HCT116 (cell line): ENCODE data around the gene ARHGAP18. TPM values are rescaled to one million over a fixed set of nuclear protein-coding genes. Genes with fewer than 3 reads are reported as not detected.

Experiments used
- ATAC-seq: fragments of 200-7000 bp; cut with Tn5 transposase; 2 replicates; pipeline ENCODE4 v1.9.1; 2020; ENCODE audit warnings: mild to moderate bottlenecking, moderate library complexity
- BruUV-seq: library from RNA; stranded (reverse); fragments of 400-500 nt; replicated peaks from 2 replicates; lab custom pipeline; 2021; lab: Mats Ljungman, UMichigan
- CTCF ChIA-PET: fragments of 300-600 bp; sonication (Branson Sonifier 250); formaldehyde crosslinking; loops from one replicate; lab custom pipeline; 2021; ENCODE audit warnings: antibody characterized with exemption; lab: Charles Lee
- POLR2A ChIA-PET: fragments of 300-600, 350-600 bp; sonication (Branson Sonifier 250); formaldehyde crosslinking; loops from one replicate; lab custom pipeline; 2021; ENCODE audit warnings: antibody characterized with exemption; lab: Charles Lee
- RAD21 ChIA-PET, 2 experiments: fragments of 300-600 bp; sonication (Branson Sonifier 250); formaldehyde crosslinking; loops; one replicate each; lab custom pipeline; 2023; ENCODE audit warnings: low total read pairs in 2 of 2; ENCODE audit not compliant: uncharacterized antibody in 2 of 2, unreplicated experiment in 2 of 2, low non-redundant PET in 1 of 2; lab: Charles Lee
- DNase-seq: peaks from one replicate; pipeline ENCODE4 v3.0.0-alpha.2; 2010; ENCODE audit warnings: low read depth, low spot score
- H2AFZ ChIP-seq: fragments of 200-600 bp; shearing (Covaris generic), sonication (generic); 2 replicates; pipeline ENCODE4 v1.6.1; 2017; ENCODE audit warnings: low read depth, mixed run types, mixed read lengths, antibody characterized with exemption, low read length; ENCODE audit not compliant: poor library complexity, severe bottlenecking
- H3K27ac ChIP-seq: 2 replicates; pipeline ENCODE4 v1.5.1; 2012; ENCODE audit warnings: low read depth, low read length
- H3K27me3 ChIP-seq: fragments of 200-600 bp; sonication (generic); 2 replicates; pipeline ENCODE4 v1.6.1; 2016; ENCODE audit warnings: mixed run types, low read length, mixed read lengths; ENCODE audit not compliant: insufficient read depth
- H3K36me3 ChIP-seq, 2 experiments: fragments of 200-500 bp in 1 of 2; fragments of 200-600 bp in 1 of 2; sonication (Bioruptor generic) in 1 of 2; sonication (generic) in 1 of 2; 2 replicates each; pipeline versions ENCODE4 v1.5.1 to v1.6.1; 2014 to 2016; ENCODE audit warnings: low read length in 2 of 2, inconsistent platforms in 1 of 2, mixed read lengths in 1 of 2, mixed run types in 1 of 2; ENCODE audit not compliant: insufficient read depth in 2 of 2, control insufficient read depth in 1 of 2
- H3K4me1 ChIP-seq, 2 experiments: fragments of 200-600 bp in 1 of 2; sonication (generic) in 1 of 2; 2 replicates each; pipeline versions ENCODE4 v1.5.1 to v1.6.1; 2012 to 2017; ENCODE audit warnings: low read length in 2 of 2, inconsistent platforms in 1 of 2, mild to moderate bottlenecking in 1 of 2, mixed read lengths in 1 of 2, mixed run types in 1 of 2, moderate library complexity in 1 of 2; ENCODE audit not compliant: insufficient read depth in 2 of 2, control insufficient read depth in 1 of 2
- H3K4me2 ChIP-seq: fragments of 200-600 bp; sonication (generic); 2 replicates; pipeline ENCODE4 v1.6.1; 2017; ENCODE audit warnings: mixed run types, low read length, mixed read lengths
- H3K4me3 ChIP-seq, 2 experiments: fragments of 200-600 bp in 1 of 2; sonication (generic) in 1 of 2; replicated peaks in 1 of 2; 2 replicates each; pipeline ENCODE4 v1.5.1; 2011 to 2016; ENCODE audit warnings: low read length in 2 of 2, control low read depth in 1 of 2, low read depth in 1 of 2, mild to moderate bottlenecking in 1 of 2, mixed read lengths in 1 of 2, mixed run types in 1 of 2
- H3K79me2 ChIP-seq: fragments of 200-600 bp; sonication (generic); 2 replicates; pipeline ENCODE4 v1.6.1; 2017; ENCODE audit warnings: mild to moderate bottlenecking, mixed run types, low read length, moderate library complexity, mixed read lengths; ENCODE audit not compliant: insufficient read depth
- H3K9ac ChIP-seq: fragments of 200-600 bp; sonication (generic); 2 replicates; pipeline ENCODE4 v1.6.1; 2016; ENCODE audit warnings: low read length, mixed read lengths
- H3K9me2 ChIP-seq: fragments of 200-600 bp; sonication (generic), shearing (Covaris generic); 2 replicates; pipeline ENCODE4 v1.6.1; 2017; ENCODE audit warnings: mixed run types, mild to moderate bottlenecking, moderate library complexity; ENCODE audit not compliant: insufficient read depth
- H3K9me3 ChIP-seq, 2 experiments: fragments of 200-500 bp in 1 of 2; fragments of 200-600 bp in 1 of 2; sonication (Bioruptor generic) in 1 of 2; sonication (generic) in 1 of 2; 2 replicates each; pipeline ENCODE4 v1.6.1; 2014 to 2017; ENCODE audit warnings: low read length in 2 of 2, mixed read lengths in 2 of 2, inconsistent platforms in 1 of 2, low read depth in 1 of 2, mild to moderate bottlenecking in 1 of 2, mixed run types in 1 of 2, moderate library complexity in 1 of 2; ENCODE audit not compliant: control insufficient read depth in 1 of 2, insufficient read depth in 1 of 2
- H4K20me1 ChIP-seq: fragments of 200-600 bp; sonication (generic), shearing (Covaris generic); 2 replicates; pipeline ENCODE4 v1.6.1; 2017; ENCODE audit warnings: mixed run types, mild to moderate bottlenecking, moderate library complexity; ENCODE audit not compliant: insufficient read depth
- CEBPB ChIP-seq: IDR thresholded peaks from 2 replicates; pipeline ENCODE4 v1.6.1; 2012; ENCODE audit warnings: low read depth
- CTCF ChIP-seq, 3 experiments: fragments of 200-600 bp in 1 of 3; sonication (generic) in 1 of 3; IDR thresholded peaks in 2 of 3; conservative IDR thresholded peaks in 1 of 3; 2 replicates each; pipeline ENCODE4 v1.5.1; 2012 to 2017; ENCODE audit warnings: low read depth in 2 of 3, low read length in 2 of 3, antibody characterized with exemption in 1 of 3, borderline replicate concordance in 1 of 3, control low read depth in 1 of 3, mild to moderate bottlenecking in 1 of 3, mixed read lengths in 1 of 3, mixed run types in 1 of 3, moderate library complexity in 1 of 3; ENCODE audit not compliant: insufficient read depth in 1 of 3
- EGR1 ChIP-seq: IDR thresholded peaks from 2 replicates; pipeline ENCODE4 v1.6.1; 2012; ENCODE audit warnings: low read depth
- EZH2 ChIP-seq: fragments of 200-600 bp; sonication (generic); IDR thresholded peaks from 2 replicates; pipeline ENCODE4 v1.6.1; 2017; ENCODE audit warnings: antibody characterized with exemption, mixed run types
- EZH2phosphoT487 ChIP-seq: fragments of 200-600 bp; IDR thresholded peaks from 2 replicates; pipeline ENCODE4 v1.6.1; 2018; ENCODE audit warnings: antibody characterized with exemption, borderline replicate concordance
- FOSL1 ChIP-seq: IDR thresholded peaks from 2 replicates; pipeline ENCODE4 v1.6.1; 2012; ENCODE audit warnings: low read depth
- JUND ChIP-seq: IDR thresholded peaks from 2 replicates; pipeline ENCODE4 v1.6.1; 2012
- SIN3A ChIP-seq: IDR thresholded peaks from 2 replicates; pipeline ENCODE4 v1.6.1; 2012; ENCODE audit warnings: low read depth
- SP1 ChIP-seq: IDR thresholded peaks from 2 replicates; pipeline ENCODE4 v1.6.1; 2012; ENCODE audit warnings: low read depth
- TCF7L2 ChIP-seq: IDR thresholded peaks from 2 replicates; pipeline ENCODE4 v1.7.0; 2011; ENCODE audit warnings: borderline replicate concordance, inconsistent platforms; ENCODE audit not compliant: insufficient read depth, insufficient read length; ENCODE audit errors: extremely low read depth
- intact Hi-C: fragments of 100-400 bp; cut with micrococcal nuclease; formaldehyde crosslinking; loops from 2 replicates; pipeline ENCODE4 v1.10.0; 2022
- total RNA-seq: library from RNA; stranded (reverse); gene quantifications from one replicate; pipeline ENCODE4 v1.2.1, GENCODE V29; 2021; ENCODE audit not compliant: unreplicated experiment
- TF ChIP-seq, protein P1 (sequence below): IDR thresholded peaks from 2 replicates; pipeline ENCODE4 v1.6.1; 2012

The ARHGAP18 gene
- total RNA-seq, 1 experiment from 2014 or later: 70.3 TPM

DNA sequence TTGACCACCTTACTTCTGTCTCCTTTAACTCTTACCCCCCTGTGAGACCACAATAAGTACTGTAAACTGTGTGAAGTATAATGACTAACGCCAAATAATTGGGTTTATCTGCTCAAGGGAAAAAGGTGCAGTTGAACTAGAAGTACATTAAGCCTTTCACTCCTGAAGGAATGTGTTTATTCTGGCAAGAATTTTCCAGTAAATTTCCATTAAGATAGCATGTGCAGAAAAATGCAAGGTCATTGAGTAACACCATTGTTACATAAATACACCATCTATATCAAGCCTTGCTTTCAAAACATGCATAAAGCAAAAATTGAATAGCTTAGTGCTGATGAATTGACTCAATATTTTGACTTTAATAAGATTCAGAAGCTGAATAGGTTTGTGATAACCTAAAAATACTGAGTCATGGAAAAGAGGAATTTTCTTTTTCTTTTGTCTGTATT lies 65.4 kb downstream of the ARHGAP18 start:
- H3K36me3 ChIP-seq: no peaks in the 10 kb centered on the region; a peak in 1 of 4 replicates
- H4K20me1 ChIP-seq: no peaks in the 10 kb centered on the region
- no peaks in the 10 kb centered on the region for H3K27me3 ChIP-seq
- H3K9me2 ChIP-seq: no peaks in the 10 kb centered on the region
- DNase-seq (peak; percentile 75), ATAC-seq (peak; percentile 31)
- peaks cover 90 to 96% of the 10 kb centered on the region in 2 experiments for H3K4me1 ChIP-seq
- H3K27ac ChIP-seq: peak overlapping the region; percentile 99
- intact Hi-C loops: loop anchor here (5.0 kb wide), 2 partner anchors 103 to 147 kb away; no protein-coding TSS in a partner anchor
- H3K9me3 ChIP-seq: no peaks in the 10 kb centered on the region
- TF ChIP-seq CTCF (IDR thresholded peaks at IDR 0.05 in 2 of 3, conservative IDR thresholded peaks at IDR 0.05 in 1 of 3; ENCODE audit: borderline replicate concordance in 1 of 3, insufficient read depth in 1 of 3, low read depth in 2 of 3, low read length in 2 of 3) (no peak), SIN3A (peak; percentile 32; the same call in 1 of the 2 replicates), EZH2 (no peak), JUND (peak; percentile 69), CEBPB (peak; percentile 72), EGR1 (no peak), EZH2phosphoT487 (no peak), TCF7L2 (peak; percentile 42), FOSL1 (peak; percentile 43; the same call in 1 of the 2 replicates), SP1 (peak; percentile 79)
- TF ChIP-seq, protein P1, sequence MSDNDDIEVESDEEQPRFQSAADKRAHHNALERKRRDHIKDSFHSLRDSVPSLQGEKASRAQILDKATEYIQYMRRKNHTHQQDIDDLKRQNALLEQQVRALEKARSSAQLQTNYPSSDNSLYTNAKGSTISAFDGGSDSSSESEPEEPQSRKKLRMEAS: peak; percentile 49
- peak overlapping the region in 1 of 2 experiments; percentile 37; a peak in 1 of 4 replicates for H3K4me3 ChIP-seq
- H2AFZ ChIP-seq: no peak overlapping the region
- H3K9ac ChIP-seq: peak overlapping the region; percentile 64
- H3K4me2 ChIP-seq: peak overlapping the region; percentile 71
- peaks cover 69% of the 10 kb centered on the region for H3K79me2 ChIP-seq
- ChIA-PET CTCF (interaction anchor here (1.2 kb wide), 1 partner anchor 131 kb away, joined by 3 read pairs; no protein-coding TSS in a partner anchor), POLR2A (interaction anchor here (0.7 to 1.0 kb wide), 2 partner anchors 27 to 65 kb away, joined by 3 read pairs; partner anchors contain the start of gene ARHGAP18), RAD21 (no interaction called here)
- BruUV-seq: no TSS peak
